Measurements from ENCODE around the gene NRIP1. TPM values are rescaled to one million over a fixed set of nuclear protein-coding genes. Genes with fewer than 3 reads are reported as not detected.

Gene NRIP1
- total RNA-seq, 2 experiments from 2014 or later: 18.9 to 20.1 TPM

GRCh38 chr21:15090390-15090789, 25.6 kb upstream of the NRIP1 start:
- H3K4me3 Mint-ChIP-seq: no peak overlapping the region
- ChIA-PET CTCF (no interaction called here), POLR2A (no interaction called here)
- H3K4me1 Mint-ChIP-seq (ENCODE audit: low read depth): no peaks in the 10 kb centered on the region
- DNase-seq (no peak), ATAC-seq (no peak)
- no peak overlapping the region for H3K27ac Mint-ChIP-seq
- H3K27me3 Mint-ChIP-seq (ENCODE audit: low read depth): no peaks in the 10 kb centered on the region
- H3K36me3 Mint-ChIP-seq (ENCODE audit: low read depth): no peaks in the 10 kb centered on the region
- no peaks in the 10 kb centered on the region for H3K9me3 Mint-ChIP-seq (ENCODE audit: insufficient read depth)

GRCh38 chr21:15088488-15088887, 23.7 kb upstream of the NRIP1 start:
- ChIA-PET POLR2A (no interaction called here), CTCF (no interaction called here)
- Mint-ChIP-seq H3K4me1 (ENCODE audit: low read depth) (no peaks in the 10 kb centered on the region), H3K4me3 (no peak overlapping the region), H3K36me3 (ENCODE audit: low read depth) (no peaks in the 10 kb centered on the region), H3K27me3 (ENCODE audit: low read depth) (no peaks in the 10 kb centered on the region), H3K27ac (no peak overlapping the region), H3K9me3 (ENCODE audit: insufficient read depth) (no peaks in the 10 kb centered on the region)
- ATAC-seq (no peak), DNase-seq (no peak)

- H3K36me3 Mint-ChIP-seq (ENCODE audit: low read depth): no peaks in the 10 kb centered on the region
- no peak for DNase-seq
- H3K9me3 Mint-ChIP-seq (ENCODE audit: insufficient read depth): no peaks in the 10 kb centered on the region
- no peak overlapping the region for H3K4me3 Mint-ChIP-seq
- no peak overlapping the region for H3K27ac Mint-ChIP-seq
- no peaks in the 10 kb centered on the region for H3K27me3 Mint-ChIP-seq (ENCODE audit: low read depth)
- no peak for ATAC-seq
- CTCF ChIA-PET: no interaction called here
- POLR2A ChIA-PET: no interaction called here
- H3K4me1 Mint-ChIP-seq (ENCODE audit: low read depth): no peaks in the 10 kb centered on the region
Observed at GRCh38 chr21:15084668-15085067, 19.9 kb upstream of the NRIP1 start.

GRCh38 chr21:15080526-15080925, 15.7 kb upstream of the NRIP1 start:
- Mint-ChIP-seq H3K4me1 (ENCODE audit: low read depth) (no peaks in the 10 kb centered on the region), H3K36me3 (ENCODE audit: low read depth) (no peaks in the 10 kb centered on the region), H3K27ac (no peak overlapping the region), H3K27me3 (ENCODE audit: low read depth) (peaks cover 3% of the 10 kb centered on the region), H3K9me3 (ENCODE audit: insufficient read depth) (no peaks in the 10 kb centered on the region), H3K4me3 (no peak overlapping the region)
- CTCF ChIA-PET: no interaction called here
- DNase-seq: no peak
- POLR2A ChIA-PET: interaction anchor here (1.0 kb wide), 1 partner anchor 16 kb away, joined by 3 read pairs; the partner anchor contains the start of gene NRIP1
- ATAC-seq: no peak

GRCh38 chr21:15079269-15079668, 14.5 kb upstream of the NRIP1 start:
- ChIA-PET POLR2A (no interaction called here), CTCF (no interaction called here)
- H3K36me3 Mint-ChIP-seq (ENCODE audit: low read depth): no peaks in the 10 kb centered on the region
- H3K9me3 Mint-ChIP-seq (ENCODE audit: insufficient read depth): no peaks in the 10 kb centered on the region
- no peak overlapping the region for H3K4me3 Mint-ChIP-seq
- no peak for DNase-seq
- no peak overlapping the region for H3K27ac Mint-ChIP-seq
- no peaks in the 10 kb centered on the region for H3K4me1 Mint-ChIP-seq (ENCODE audit: low read depth)
- H3K27me3 Mint-ChIP-seq (ENCODE audit: low read depth): peaks cover 3% of the 10 kb centered on the region
- no peak for ATAC-seq

GRCh38 chr21:15078180-15078579, 13.4 kb upstream of the NRIP1 start:
- Mint-ChIP-seq H3K4me3 (no peak overlapping the region), H3K27ac (no peak overlapping the region), H3K27me3 (ENCODE audit: low read depth) (peaks cover 3% of the 10 kb centered on the region), H3K9me3 (ENCODE audit: insufficient read depth) (no peaks in the 10 kb centered on the region), H3K4me1 (ENCODE audit: low read depth) (no peaks in the 10 kb centered on the region), H3K36me3 (ENCODE audit: low read depth) (no peaks in the 10 kb centered on the region)
- ChIA-PET POLR2A (no interaction called here), CTCF (no interaction called here)
- DNase-seq (no peak), ATAC-seq (no peak)

GRCh38 chr21:15077529-15078145, 12.8 kb upstream of the NRIP1 start:
- H3K9me3 Mint-ChIP-seq (ENCODE audit: insufficient read depth): no peaks in the 10 kb centered on the region
- CTCF ChIA-PET: no interaction called here

GRCh38 chr21:15076730-15077129, 11.9 kb upstream of the NRIP1 start:
- Mint-ChIP-seq H3K36me3 (ENCODE audit: low read depth) (no peaks in the 10 kb centered on the region), H3K9me3 (ENCODE audit: insufficient read depth) (no peaks in the 10 kb centered on the region), H3K27ac (no peak overlapping the region), H3K4me1 (ENCODE audit: low read depth) (no peaks in the 10 kb centered on the region), H3K27me3 (ENCODE audit: low read depth) (peaks cover 7% of the 10 kb centered on the region), H3K4me3 (no peak overlapping the region)
- DNase-seq (no peak), ATAC-seq (no peak)
- POLR2A ChIA-PET: no interaction called here
- CTCF ChIA-PET: no interaction called here

More at GRCh38 chr21:15077529-15078145, 12.8 kb upstream of the NRIP1 start:
- H3K27ac Mint-ChIP-seq: no peak overlapping the region
- POLR2A ChIA-PET: no interaction called here
- no peak overlapping the region for H3K4me3 Mint-ChIP-seq
- H3K27me3 Mint-ChIP-seq (ENCODE audit: low read depth): peaks cover 3% of the 10 kb centered on the region
- ATAC-seq (no peak), DNase-seq (no peak)
- H3K4me1 Mint-ChIP-seq (ENCODE audit: low read depth): no peaks in the 10 kb centered on the region
- no peaks in the 10 kb centered on the region for H3K36me3 Mint-ChIP-seq (ENCODE audit: low read depth)

GRCh38 chr21:15071009-15071408, 6.2 kb upstream of the NRIP1 start:
- H3K4me3 Mint-ChIP-seq: no peak overlapping the region
- CTCF ChIA-PET: no interaction called here
- POLR2A ChIA-PET: no interaction called here
- peaks cover 13% of the 10 kb centered on the region for H3K27me3 Mint-ChIP-seq (ENCODE audit: low read depth)
- H3K36me3 Mint-ChIP-seq (ENCODE audit: low read depth): no peaks in the 10 kb centered on the region
- no peak for DNase-seq
- H3K9me3 Mint-ChIP-seq (ENCODE audit: insufficient read depth): no peaks in the 10 kb centered on the region
- peaks cover 2% of the 10 kb centered on the region for H3K4me1 Mint-ChIP-seq (ENCODE audit: low read depth)
- no peak overlapping the region for H3K27ac Mint-ChIP-seq
- ATAC-seq: no peak

- peaks cover 27% of the 10 kb centered on the region for H3K4me1 Mint-ChIP-seq (ENCODE audit: low read depth)
- peak overlapping the region; percentile 92 for H3K4me3 Mint-ChIP-seq
- peak overlapping the region; percentile 97 for H3K27ac Mint-ChIP-seq
- POLR2A ChIA-PET: interaction anchor here (0.6 to 3.2 kb wide), 7 partner anchors 10 to 683 kb away, joined by 3 to 40 read pairs (median 12); partner anchors contain the start of gene HSPA13
- ATAC-seq: no peak
- no peaks in the 10 kb centered on the region for H3K36me3 Mint-ChIP-seq (ENCODE audit: low read depth)
- H3K9me3 Mint-ChIP-seq (ENCODE audit: insufficient read depth): no peaks in the 10 kb centered on the region
- CTCF ChIA-PET: interaction anchor here (1.0 kb wide), 1 partner anchor 61 kb away, joined by 3 read pairs; no protein-coding TSS in a partner anchor
- peaks cover 9% of the 10 kb centered on the region for H3K27me3 Mint-ChIP-seq (ENCODE audit: low read depth)
- no peak for DNase-seq
Observed at GRCh38 chr21:15066123-15066575, 1.3 kb upstream of the NRIP1 start.

GRCh38 chr21:15065392-15066122, 757 bp upstream of the NRIP1 start:
- Mint-ChIP-seq H3K27ac (peak overlapping the region; percentile 97), H3K36me3 (ENCODE audit: low read depth) (no peaks in the 10 kb centered on the region), H3K9me3 (ENCODE audit: insufficient read depth) (no peaks in the 10 kb centered on the region), H3K4me3 (peak overlapping the region; percentile 92), H3K4me1 (ENCODE audit: low read depth) (peaks cover 33% of the 10 kb centered on the region), H3K27me3 (ENCODE audit: low read depth) (peaks cover 9% of the 10 kb centered on the region)
- DNase-seq (peak; percentile 88), ATAC-seq (peak; percentile 51)
- CTCF ChIA-PET: interaction anchor here (0.9 to 1.0 kb wide), 4 partner anchors 8 to 389 kb away, joined by 3 to 4 read pairs (median 3); no protein-coding TSS in a partner anchor
- POLR2A ChIA-PET: interaction anchor here (0.6 to 3.2 kb wide), 17 partner anchors 8 to 683 kb away, joined by 3 to 40 read pairs (median 4); partner anchors contain the start of gene HSPA13

- peaks cover 45% of the 10 kb centered on the region for H3K4me1 Mint-ChIP-seq (ENCODE audit: low read depth)
- no peaks in the 10 kb centered on the region for H3K36me3 Mint-ChIP-seq (ENCODE audit: low read depth)
- ATAC-seq: no peak
- CTCF ChIA-PET: no interaction called here
- H3K9me3 Mint-ChIP-seq (ENCODE audit: insufficient read depth): no peaks in the 10 kb centered on the region
- H3K27ac Mint-ChIP-seq: peak overlapping the region; percentile 91
- POLR2A ChIA-PET: interaction anchor here (0.8 to 3.2 kb wide), 6 partner anchors 8 to 668 kb away, joined by 3 to 40 read pairs (median 8); no protein-coding TSS in a partner anchor
- DNase-seq: peak; percentile 30
- peaks cover 9% of the 10 kb centered on the region for H3K27me3 Mint-ChIP-seq (ENCODE audit: low read depth)
- H3K4me3 Mint-ChIP-seq: peak overlapping the region; percentile 85
Observed at GRCh38 chr21:15063814-15064575, 805 bp downstream of the NRIP1 start.
